OCI-LY1 (cell line): ENCODE data around the gene RPP14.

Source experiments
- H2AFZ ChIP-seq: fragments of 200-600 bp; sonication (generic), shearing (Covaris generic); 2 replicates; pipeline ENCODE4 v1.6.0; 2014; ENCODE audit warnings: antibody characterized with exemption, mild to moderate bottlenecking, low read length
- H3F3A ChIP-seq: fragments of 200-600 bp; sonication (generic), shearing (Covaris generic); 2 replicates; pipeline ENCODE4 v1.6.0; 2014; ENCODE audit warnings: mild to moderate bottlenecking, antibody characterized with exemption, low read length, moderate library complexity; ENCODE audit not compliant: insufficient read depth
- H3K27ac ChIP-seq: fragments of 200-600 bp; sonication (generic); 2 replicates; pipeline ENCODE4 v1.5.1; 2014; ENCODE audit warnings: low read length, mixed run types, mild to moderate bottlenecking, low read depth; ENCODE audit not compliant: poor library complexity, severe bottlenecking
- H3K27me3 ChIP-seq: fragments of 200-600 bp; sonication (generic); 2 replicates; pipeline ENCODE4 v1.6.0; 2014; ENCODE audit warnings: antibody characterized with exemption, mild to moderate bottlenecking, low read length, moderate library complexity; ENCODE audit not compliant: insufficient read depth
- H3K36me3 ChIP-seq: fragments of 200-600 bp; sonication (generic); 2 replicates; pipeline ENCODE4 v1.6.1; 2014; ENCODE audit warnings: mild to moderate bottlenecking, antibody characterized with exemption, low read length, moderate library complexity, mixed read lengths; ENCODE audit not compliant: insufficient read depth
- H3K4me1 ChIP-seq: fragments of 200-600 bp; sonication (generic); 2 replicates; pipeline ENCODE4 v1.5.1; 2014; ENCODE audit warnings: mild to moderate bottlenecking, low read length, moderate library complexity; ENCODE audit not compliant: insufficient read depth, severe bottlenecking
- H3K4me2 ChIP-seq: fragments of 200-600 bp; sonication (generic), shearing (Covaris generic); 2 replicates; pipeline ENCODE4 v1.6.1; 2014; ENCODE audit warnings: low read length
- H3K4me3 ChIP-seq: fragments of 200-600 bp; sonication (generic); 2 replicates; pipeline ENCODE4 v1.5.1; 2014; ENCODE audit warnings: low read length, low read depth, mild to moderate bottlenecking, mixed read lengths; ENCODE audit not compliant: poor library complexity, severe bottlenecking
- H3K79me2 ChIP-seq: fragments of 200-600 bp; shearing (Covaris generic); 2 replicates; pipeline ENCODE4 v1.6.1; 2016; ENCODE audit warnings: mixed run types, low read length, mixed read lengths; ENCODE audit not compliant: insufficient read depth
- H3K9ac ChIP-seq: fragments of 200-600 bp; sonication (generic), shearing (Covaris generic); 2 replicates; pipeline ENCODE4 v1.6.1; 2014; ENCODE audit warnings: mild to moderate bottlenecking, low read length, mixed read lengths
- H3K9me2 ChIP-seq: fragments of 200-600 bp; sonication (generic), shearing (Covaris generic); 2 replicates; pipeline ENCODE4 v1.6.1; 2014; ENCODE audit warnings: low read depth, mild to moderate bottlenecking, low read length, mixed read lengths
- H3K9me3 ChIP-seq: fragments of 200-600 bp; shearing (Covaris generic); 2 replicates; pipeline ENCODE4 v1.6.1; 2014; ENCODE audit warnings: low read length, mixed read lengths
- H4K20me1 ChIP-seq: fragments of 200-600 bp; sonication (generic), shearing (Covaris generic); 2 replicates; pipeline ENCODE4 v1.6.0; 2016; ENCODE audit warnings: mild to moderate bottlenecking, low read length; ENCODE audit not compliant: insufficient read depth
- CTCF ChIP-seq: fragments of 200-600 bp; sonication (generic), shearing (Covaris generic); IDR thresholded peaks from 2 replicates; pipeline ENCODE4 v1.5.1; 2017; ENCODE audit warnings: mild to moderate bottlenecking, antibody characterized with exemption, low read length, moderate library complexity, mixed read lengths
- EZH2 ChIP-seq: fragments of 200-600 bp; sonication (generic), shearing (Covaris generic); IDR thresholded peaks from 2 replicates; pipeline ENCODE4 v1.8.0; 2017; ENCODE audit warnings: borderline replicate concordance, mixed run types, mild to moderate bottlenecking, antibody characterized with exemption, low read length, moderate library complexity, mixed read lengths

Gene RPP14

DNA sequence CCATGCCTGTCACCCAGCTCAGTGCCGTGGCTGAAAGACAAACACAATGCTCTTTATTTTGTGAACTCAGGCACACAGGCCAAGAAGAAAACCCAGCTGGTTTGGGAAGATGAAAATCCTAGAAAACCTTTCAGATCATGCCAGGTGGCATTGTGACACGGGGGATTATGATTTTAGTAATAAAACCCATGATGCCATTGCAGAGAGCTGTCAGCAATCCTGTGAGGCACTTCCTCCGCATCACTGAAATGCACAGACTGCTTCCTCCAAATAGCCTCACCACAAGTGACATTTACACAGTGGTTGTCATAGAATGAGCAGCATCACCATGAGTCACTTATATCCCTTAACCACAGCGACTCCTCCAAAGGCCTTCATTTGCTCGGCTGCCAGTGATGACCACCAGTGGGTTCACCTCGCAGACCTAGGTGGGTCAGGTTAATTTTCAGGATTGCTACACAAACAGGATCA is 45.7 kb upstream of the RPP14 start:
- Histone ChIP-seq H3K27me3 (no peaks in the 10 kb centered on the region), H3K4me1 (no peaks in the 10 kb centered on the region), H3K9me2 (no peaks in the 10 kb centered on the region), H3K4me3 (no peak overlapping the region), H3F3A (no peaks in the 10 kb centered on the region), H3K79me2 (no peaks in the 10 kb centered on the region), H3K9ac (no peak overlapping the region), H3K36me3 (no peaks in the 10 kb centered on the region), H3K4me2 (no peak overlapping the region), H3K9me3 (no peaks in the 10 kb centered on the region), H2AFZ (no peak overlapping the region), H4K20me1 (no peaks in the 10 kb centered on the region), H3K27ac (no peak overlapping the region)
- TF ChIP-seq CTCF, result no peak
- no peak for TF ChIP-seq EZH2

DNA sequence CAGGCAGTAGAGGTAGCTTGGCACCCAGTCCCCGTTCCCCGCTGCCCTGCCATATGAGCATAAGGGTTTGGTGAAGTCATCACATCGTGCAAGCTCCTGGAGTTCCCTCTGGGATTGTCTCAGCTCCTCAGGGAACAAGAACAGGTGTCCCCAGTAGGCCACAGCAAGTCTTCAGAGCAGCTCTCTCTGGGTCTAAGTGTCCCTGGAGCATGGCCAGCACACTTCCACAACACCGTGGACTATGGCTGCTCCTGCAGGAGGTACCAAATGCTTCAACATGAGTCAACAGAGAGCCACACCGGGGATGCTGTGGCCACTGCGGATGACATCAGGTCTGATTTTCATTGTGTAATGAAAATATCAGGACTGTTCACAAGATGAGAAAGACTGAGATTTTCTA is 45.3 kb upstream of the RPP14 start:
- H3K36me3 ChIP-seq, result no peaks in the 10 kb centered on the region
- H3K4me3 ChIP-seq, result no peak overlapping the region
- H3K27ac ChIP-seq, result no peak overlapping the region
- H3K9me3 ChIP-seq, result no peaks in the 10 kb centered on the region
- H4K20me1 ChIP-seq, result no peaks in the 10 kb centered on the region
- no peak for TF ChIP-seq CTCF
- no peak for TF ChIP-seq EZH2
- H3K27me3 ChIP-seq, result no peaks in the 10 kb centered on the region
- no peaks in the 10 kb centered on the region for H3K9me2 ChIP-seq
- H3K79me2 ChIP-seq, result no peaks in the 10 kb centered on the region
- H3K4me1 ChIP-seq, result peaks cover 3% of the 10 kb centered on the region
- no peak overlapping the region for H3K9ac ChIP-seq
- no peaks in the 10 kb centered on the region for H3F3A ChIP-seq
- H3K4me2 ChIP-seq, result no peak overlapping the region
- H2AFZ ChIP-seq, result no peak overlapping the region

DNA sequence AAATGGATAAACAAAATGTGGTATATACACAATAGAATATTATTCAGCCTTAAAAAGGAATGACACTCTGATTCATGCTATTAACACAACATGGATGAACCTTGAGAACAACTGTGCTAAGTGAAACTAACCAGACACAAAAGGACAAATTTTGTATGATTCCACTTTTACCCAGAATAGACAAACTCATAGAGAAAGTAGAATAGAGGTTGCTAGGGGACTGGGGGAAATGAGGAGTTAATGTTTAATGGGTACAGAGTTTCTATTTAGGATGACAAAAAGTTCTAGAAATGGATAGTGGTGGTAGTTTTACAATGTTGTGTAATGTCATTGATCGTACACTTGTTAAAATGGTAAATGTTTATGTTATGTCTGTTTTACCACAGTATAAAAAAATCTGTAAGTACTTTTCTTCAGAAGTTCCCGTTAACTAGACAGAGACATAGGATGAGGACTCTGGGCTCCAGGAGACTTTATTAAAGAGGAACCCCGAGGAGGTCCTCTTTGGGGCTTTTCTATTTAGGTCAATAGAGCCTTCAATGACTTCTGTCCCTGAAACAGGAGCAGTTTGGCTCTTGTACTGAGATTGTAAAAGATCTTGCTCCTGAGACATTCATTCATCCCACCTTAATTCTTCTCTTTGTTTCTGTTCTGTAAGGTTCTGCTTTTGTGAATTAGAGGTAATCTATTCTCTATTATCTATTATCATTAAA is 43.9 kb upstream of the RPP14 start:
- Histone ChIP-seq H3K4me3 (no peak overlapping the region), H3K9me3 (no peaks in the 10 kb centered on the region), H3K36me3 (no peaks in the 10 kb centered on the region), H3K4me2 (no peak overlapping the region), H3K27me3 (no peaks in the 10 kb centered on the region), H3K27ac (no peak overlapping the region), H3K79me2 (no peaks in the 10 kb centered on the region), H3K4me1 (peaks cover 15% of the 10 kb centered on the region), H3K9ac (no peak overlapping the region), H4K20me1 (no peaks in the 10 kb centered on the region), H3F3A (no peaks in the 10 kb centered on the region), H2AFZ (no peak overlapping the region), H3K9me2 (no peaks in the 10 kb centered on the region)
- TF ChIP-seq CTCF, result no peak
- no peak for TF ChIP-seq EZH2
